Activated T-cell treated with anti-CD3 and anti-CD28 coated beads for 24 hours (primary cell): ENCODE measurements around the gene FAM43A.

Source experiments
- DNase-seq: peaks from one replicate; pipeline ENCODE4 v3.0.0-alpha.2; 2020; ENCODE audit warnings: low read depth

The FAM43A gene

GRCh38 chr3:194685718-194686413 is at the start of gene FAM43A:
Gene FAM43A, plus strand, starts transcription at chr3:194685883. Its CDS starts 944 bp downstream, at chr3:194686827.
- DNase-seq, result peak; percentile 70

GRCh38 chr3:194637066-194637465 is 48.6 kb upstream of the FAM43A start:
- no peak for DNase-seq

- no peak for DNase-seq
Observed at GRCh38 chr3:194637541-194638400, 47.9 kb upstream of the FAM43A start.

GRCh38 chr3:194638991-194639605 is 46.6 kb upstream of the FAM43A start:
- DNase-seq, result no peak

- DNase-seq, result peak; percentile 15
Observed at GRCh38 chr3:194640829-194641228, 44.9 kb upstream of the FAM43A start.

- DNase-seq, result no peak
Observed at GRCh38 chr3:194642769-194643168, 42.9 kb upstream of the FAM43A start.

- no peak for DNase-seq
Observed at GRCh38 chr3:194647747-194648146, 37.9 kb upstream of the FAM43A start.

GRCh38 chr3:194654443-194654842 is 31.2 kb upstream of the FAM43A start:
- no peak for DNase-seq

- DNase-seq, result no peak
Observed at GRCh38 chr3:194657439-194657838, 28.2 kb upstream of the FAM43A start.

- no peak for DNase-seq
Observed at GRCh38 chr3:194658477-194659242, 27.0 kb upstream of the FAM43A start.

- no peak for DNase-seq
Observed at GRCh38 chr3:194659778-194660177, 25.9 kb upstream of the FAM43A start.

GRCh38 chr3:194661374-194661773 is 24.3 kb upstream of the FAM43A start:
- DNase-seq, result no peak

- no peak for DNase-seq
Observed at GRCh38 chr3:194661946-194662345, 23.7 kb upstream of the FAM43A start.

GRCh38 chr3:194664857-194665256 is 20.8 kb upstream of the FAM43A start:
- DNase-seq, result no peak

GRCh38 chr3:194667363-194667762 is 18.3 kb upstream of the FAM43A start:
- DNase-seq, result no peak

- DNase-seq, result no peak
Observed at GRCh38 chr3:194671511-194671899, 14.2 kb upstream of the FAM43A start.

- DNase-seq, result peak; percentile 86
Observed at GRCh38 chr3:194671900-194672808, 13.5 kb upstream of the FAM43A start, which contains the start of gene LSG1. Gene LSG1, minus strand, starts transcription at chr3:194672191. Its CDS starts 29 bp downstream, at chr3:194672162.

GRCh38 chr3:194672876-194673275 is 12.8 kb upstream of the FAM43A start:
- no peak for DNase-seq

- no peak for DNase-seq
Observed at GRCh38 chr3:194673761-194674160, 11.9 kb upstream of the FAM43A start.

GRCh38 chr3:194675081-194675640 is 10.5 kb upstream of the FAM43A start:
- DNase-seq, result peak; percentile 64

GRCh38 chr3:194675680-194676079 is 10.0 kb upstream of the FAM43A start:
- no peak for DNase-seq
